Neural crest cell (in vitro differentiated cells): Measurements from ENCODE around the gene EIF3F. TPM values are rescaled to one million over a fixed set of nuclear protein-coding genes. Genes with fewer than 3 reads are reported as not detected.

Experiments used
- DNase-seq: peaks from one replicate; pipeline ENCODE4 v3.0.0; 2021; ENCODE audit warnings: low read depth, mixed read lengths, low spot score
- H3K27ac Mint-ChIP-seq: one replicate; pipeline ENCODE4 v1.8.0; 2021; ENCODE audit warnings: mild to moderate bottlenecking, mixed read lengths; ENCODE audit not compliant: unreplicated experiment
- H3K27me3 Mint-ChIP-seq: 2 replicates; pipeline ENCODE4 v1.8.0; 2021; ENCODE audit warnings: low read depth, mild to moderate bottlenecking, mixed read lengths
- H3K36me3 Mint-ChIP-seq: 2 replicates; pipeline ENCODE4 v1.8.0; 2021; ENCODE audit warnings: low read depth, mild to moderate bottlenecking, mixed read lengths
- H3K4me1 Mint-ChIP-seq: 2 replicates; pipeline ENCODE4 v1.8.0; 2021; ENCODE audit warnings: mixed read lengths
- H3K4me3 Mint-ChIP-seq: one replicate; pipeline ENCODE4 v1.8.0; 2021; ENCODE audit warnings: mild to moderate bottlenecking, mixed read lengths
- H3K9me3 Mint-ChIP-seq: 2 replicates; pipeline ENCODE4 v1.8.0; 2021; ENCODE audit warnings: mixed read lengths
- long read RNA-seq: library from polyadenylated mRNA; unstranded; transcript quantifications from one replicate; pipeline ENCODE4 v2.0.0, GENCODE V29; 2020
- total RNA-seq: library from RNA; stranded (reverse); gene quantifications from 2 replicates; pipeline ENCODE4 v1.2.1, GENCODE V29; 2021
- TF ChIP-seq, protein P1 (sequence below): fragments of 200-600 bp; sonication (generic); conservative IDR thresholded peaks from 2 replicates; pipeline ENCODE4 v1.5.0; 2021; ENCODE audit warnings: antibody characterized with exemption, mild to moderate bottlenecking

Gene EIF3F, protein sequence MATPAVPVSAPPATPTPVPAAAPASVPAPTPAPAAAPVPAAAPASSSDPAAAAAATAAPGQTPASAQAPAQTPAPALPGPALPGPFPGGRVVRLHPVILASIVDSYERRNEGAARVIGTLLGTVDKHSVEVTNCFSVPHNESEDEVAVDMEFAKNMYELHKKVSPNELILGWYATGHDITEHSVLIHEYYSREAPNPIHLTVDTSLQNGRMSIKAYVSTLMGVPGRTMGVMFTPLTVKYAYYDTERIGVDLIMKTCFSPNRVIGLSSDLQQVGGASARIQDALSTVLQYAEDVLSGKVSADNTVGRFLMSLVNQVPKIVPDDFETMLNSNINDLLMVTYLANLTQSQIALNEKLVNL
- total RNA-seq, result 317 and 324 TPM in 2 replicates
- long read RNA-seq, transcript EIF3F-201 (8 exons, 1,254 nt), result major isoform, 282 of 298 reads
- long read RNA-seq, partial matches to known transcripts, result 5 of 298 reads
- long read RNA-seq, other reads (novel, unspliced or antisense), result 10 of 298 reads

DNA sequence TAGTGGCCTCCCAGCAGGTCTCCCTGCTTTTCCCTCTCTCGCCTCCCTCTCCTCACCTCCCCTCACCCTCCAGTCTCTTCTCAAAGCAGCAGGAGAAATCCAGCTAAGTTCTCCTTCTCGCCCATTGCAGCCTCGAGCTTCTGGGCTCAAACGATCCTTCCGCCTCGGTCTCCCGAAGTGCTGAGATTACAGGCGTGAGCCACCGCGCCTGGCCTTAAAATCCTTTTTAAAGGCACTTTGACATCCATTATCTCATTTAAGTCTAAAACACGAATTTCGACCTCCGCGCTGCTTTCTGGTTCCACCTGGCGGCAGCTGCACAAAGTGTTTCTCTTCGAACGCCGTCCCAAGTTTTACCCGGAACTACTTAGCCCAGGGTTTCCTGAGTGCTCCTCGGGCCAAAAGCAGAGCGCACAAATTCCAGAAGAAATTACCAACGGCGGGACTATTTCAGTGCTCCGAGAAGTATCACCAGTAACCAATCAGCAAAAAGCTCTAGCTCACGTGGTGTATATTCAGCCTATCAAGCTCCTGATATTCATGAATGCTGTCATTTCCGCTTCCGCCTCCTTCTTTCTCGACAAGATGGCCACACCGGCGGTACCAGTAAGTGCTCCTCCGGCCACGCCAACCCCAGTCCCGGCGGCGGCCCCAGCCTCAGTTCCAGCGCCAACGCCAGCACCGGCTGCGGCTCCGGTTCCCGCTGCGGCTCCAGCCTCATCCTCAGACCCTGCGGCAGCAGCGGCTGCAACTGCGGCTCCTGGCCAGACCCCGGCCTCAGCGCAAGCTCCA, at the start of gene EIF3F:
Gene EIF3F (plus strand): TSS at position 570 of the 792 bp plus-strand sequence. CDS start 16 bp downstream, at position 586.
- Mint-ChIP-seq H3K27ac (peak within 1 kb of the TSS; percentile 98), H3K4me1 (peaks cover 17% of the 10 kb centered on the region), H3K9me3 (no peaks in the 10 kb centered on the region), H3K27me3 (peaks cover 9% of the 10 kb centered on the region), H3K4me3 (peak within 1 kb of the TSS; percentile 79), H3K36me3 (no peaks in the 10 kb centered on the region)
- peak; percentile 80 for DNase-seq
- TF ChIP-seq, protein P1, sequence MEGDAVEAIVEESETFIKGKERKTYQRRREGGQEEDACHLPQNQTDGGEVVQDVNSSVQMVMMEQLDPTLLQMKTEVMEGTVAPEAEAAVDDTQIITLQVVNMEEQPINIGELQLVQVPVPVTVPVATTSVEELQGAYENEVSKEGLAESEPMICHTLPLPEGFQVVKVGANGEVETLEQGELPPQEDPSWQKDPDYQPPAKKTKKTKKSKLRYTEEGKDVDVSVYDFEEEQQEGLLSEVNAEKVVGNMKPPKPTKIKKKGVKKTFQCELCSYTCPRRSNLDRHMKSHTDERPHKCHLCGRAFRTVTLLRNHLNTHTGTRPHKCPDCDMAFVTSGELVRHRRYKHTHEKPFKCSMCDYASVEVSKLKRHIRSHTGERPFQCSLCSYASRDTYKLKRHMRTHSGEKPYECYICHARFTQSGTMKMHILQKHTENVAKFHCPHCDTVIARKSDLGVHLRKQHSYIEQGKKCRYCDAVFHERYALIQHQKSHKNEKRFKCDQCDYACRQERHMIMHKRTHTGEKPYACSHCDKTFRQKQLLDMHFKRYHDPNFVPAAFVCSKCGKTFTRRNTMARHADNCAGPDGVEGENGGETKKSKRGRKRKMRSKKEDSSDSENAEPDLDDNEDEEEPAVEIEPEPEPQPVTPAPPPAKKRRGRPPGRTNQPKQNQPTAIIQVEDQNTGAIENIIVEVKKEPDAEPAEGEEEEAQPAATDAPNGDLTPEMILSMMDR, result peak; percentile 97

DNA sequence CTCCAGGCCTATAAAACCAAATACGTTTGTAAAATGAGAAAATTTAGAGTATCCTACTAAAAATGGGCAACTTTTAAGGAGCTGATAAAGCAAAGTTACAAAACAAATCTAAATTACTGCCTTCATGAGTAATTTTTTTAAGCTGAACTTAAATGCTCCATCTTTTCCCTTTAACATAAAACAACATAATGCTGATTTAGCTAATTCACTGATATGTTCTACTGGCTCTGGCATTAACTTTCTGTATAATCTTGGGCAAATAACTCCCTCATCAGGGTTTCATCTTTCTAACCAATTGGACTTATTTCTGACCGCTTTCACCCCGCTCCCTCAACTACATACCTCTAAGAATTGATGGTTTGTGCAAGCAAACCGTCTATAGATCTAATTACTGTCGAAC, 46.0 kb upstream of the EIF3F start:
- DNase-seq, result no peak
- TF ChIP-seq, protein P1, result no peak
- H3K4me1 Mint-ChIP-seq, result no peaks in the 10 kb centered on the region
- no peaks in the 10 kb centered on the region for H3K36me3 Mint-ChIP-seq
- peaks cover 12% of the 10 kb centered on the region for H3K9me3 Mint-ChIP-seq
- H3K27ac Mint-ChIP-seq, result no peak overlapping the region
- no peak overlapping the region for H3K4me3 Mint-ChIP-seq
- H3K27me3 Mint-ChIP-seq, result peaks cover 44% of the 10 kb centered on the region

DNA sequence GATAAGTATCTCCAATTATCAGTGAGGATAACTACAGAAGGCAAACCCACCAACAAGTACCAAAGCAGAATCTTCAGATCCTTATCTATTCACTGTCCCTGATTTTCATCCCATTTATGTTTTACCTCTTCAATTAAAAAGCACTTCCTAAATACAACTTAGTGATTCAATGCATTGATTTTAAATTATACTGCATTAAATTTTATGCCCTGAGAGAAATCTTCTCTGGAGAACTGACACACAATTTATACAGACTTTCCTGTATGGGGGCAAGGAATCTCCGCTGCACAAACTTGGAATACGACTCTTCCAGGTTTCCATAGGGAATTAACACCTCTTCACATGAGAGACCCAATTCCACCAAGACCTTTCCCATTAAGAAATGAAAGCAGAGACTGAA, 45.5 kb upstream of the EIF3F start, which contains the start of gene OR10A3:
Gene OR10A3 (minus strand): TSS at position 101 of the 400 bp plus-strand sequence. CDS start 2,188 bp downstream, outside the sequence.
- no peak for DNase-seq
- no peaks in the 10 kb centered on the region for H3K4me1 Mint-ChIP-seq
- TF ChIP-seq, protein P1, result no peak
- H3K4me3 Mint-ChIP-seq, result no peak within 1 kb of the TSS
- H3K9me3 Mint-ChIP-seq, result peaks cover 12% of the 10 kb centered on the region
- H3K27ac Mint-ChIP-seq, result no peak within 1 kb of the TSS
- peaks cover 40% of the 10 kb centered on the region for H3K27me3 Mint-ChIP-seq
- H3K36me3 Mint-ChIP-seq, result no peaks in the 10 kb centered on the region

DNA sequence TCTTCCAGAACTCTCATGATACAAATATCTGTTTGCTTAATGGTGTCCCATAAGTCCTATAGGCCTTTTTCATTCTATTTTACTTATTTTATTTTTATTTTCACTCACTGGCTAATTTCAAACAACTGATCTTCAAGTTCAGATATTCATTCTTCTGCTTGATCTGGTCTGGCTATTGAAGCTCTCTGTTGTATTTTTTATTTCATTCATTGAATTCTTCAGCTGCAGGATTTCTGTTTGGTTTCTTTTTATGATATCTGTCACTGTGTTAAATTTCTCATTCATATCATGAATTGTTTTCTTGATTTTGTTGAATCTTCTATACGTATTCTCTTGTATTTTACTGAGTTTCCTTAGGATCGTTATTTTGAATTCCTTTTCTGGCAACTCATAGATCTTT, 43.0 kb upstream of the EIF3F start:
- no peaks in the 10 kb centered on the region for H3K36me3 Mint-ChIP-seq
- H3K27me3 Mint-ChIP-seq, result peaks cover 50% of the 10 kb centered on the region
- TF ChIP-seq, protein P1, result no peak
- no peak overlapping the region for H3K27ac Mint-ChIP-seq
- H3K4me3 Mint-ChIP-seq, result no peak overlapping the region
- no peak for DNase-seq
- peaks cover 10% of the 10 kb centered on the region for H3K9me3 Mint-ChIP-seq
- H3K4me1 Mint-ChIP-seq, result no peaks in the 10 kb centered on the region

DNA sequence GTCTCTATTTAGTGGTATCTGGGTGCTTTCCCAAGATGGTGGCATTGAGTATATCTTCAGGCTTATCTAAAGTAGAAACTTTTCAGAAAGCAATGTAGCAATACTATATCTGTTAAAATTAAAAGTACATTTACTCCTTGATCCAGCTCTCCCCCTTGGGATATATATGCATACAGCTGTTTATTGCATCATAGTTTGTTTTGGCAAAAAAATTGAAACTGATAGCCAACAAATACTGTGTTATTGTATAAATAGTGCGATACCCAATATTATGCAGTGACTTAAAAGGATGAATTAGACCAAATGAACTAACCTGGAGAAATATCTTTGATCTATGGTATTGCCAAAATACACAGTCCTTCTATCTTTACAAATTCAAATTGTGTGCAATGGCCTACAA, 37.2 kb upstream of the EIF3F start:
- H3K27ac Mint-ChIP-seq, result no peak overlapping the region
- no peaks in the 10 kb centered on the region for H3K9me3 Mint-ChIP-seq
- DNase-seq, result no peak
- H3K4me3 Mint-ChIP-seq, result no peak overlapping the region
- peaks cover 34% of the 10 kb centered on the region for H3K27me3 Mint-ChIP-seq
- H3K4me1 Mint-ChIP-seq, result no peaks in the 10 kb centered on the region
- TF ChIP-seq, protein P1, result no peak
- no peaks in the 10 kb centered on the region for H3K36me3 Mint-ChIP-seq
